WTC11 (cell line): ENCODE measurements around the gene TMEM30A. TPM values are rescaled to one million over a fixed set of nuclear protein-coding genes. Genes with fewer than 3 reads are reported as not detected.
A peak's percentile ranks its signal among the peaks of the same experiment; 100 is the strongest.

Experiments
- ATAC-seq: fragments of 200-7000 bp; cut with Tn5 transposase; 2 replicates; pipeline ENCODE4 v1.10.0; 2021; ENCODE audit warnings: mild to moderate bottlenecking, moderate library complexity
- CTCF ChIA-PET: fragments of 300-600 bp; sonication (Branson Sonifier 250); formaldehyde crosslinking; loops from one replicate; lab custom pipeline; 2021; ENCODE audit warnings: antibody characterized with exemption; lab: Charles Lee
- POLR2A ChIA-PET: fragments of 350-600 bp; sonication (Branson Sonifier 250); formaldehyde crosslinking; loops from one replicate; lab custom pipeline; 2021; ENCODE audit warnings: antibody characterized with exemption; lab: Charles Lee
- DNase-seq: peaks from one replicate; pipeline ENCODE4 v3.0.0; 2021; ENCODE audit warnings: low spot score
- H3K27ac Mint-ChIP-seq: 2 replicates; pipeline ENCODE4 v1.8.0; 2021; ENCODE audit warnings: mixed read lengths
- H3K27me3 Mint-ChIP-seq: 2 replicates; pipeline ENCODE4 v1.8.0; 2021; ENCODE audit warnings: low read depth, mild to moderate bottlenecking, moderate library complexity, mixed read lengths
- H3K36me3 Mint-ChIP-seq: 2 replicates; pipeline ENCODE4 v1.8.0; 2021; ENCODE audit warnings: mixed read lengths
- H3K4me1 Mint-ChIP-seq: 2 replicates; pipeline ENCODE4 v1.8.0; 2022; ENCODE audit warnings: mixed read lengths
- H3K4me3 Mint-ChIP-seq: 2 replicates; pipeline ENCODE4 v1.8.0; 2021; ENCODE audit warnings: mild to moderate bottlenecking, moderate library complexity, mixed read lengths
- H3K9me3 Mint-ChIP-seq: 2 replicates; pipeline ENCODE4 v1.8.0; 2021; ENCODE audit warnings: mixed read lengths
- ERG ChIP-seq: fragments of 250-450 bp; sonication (Bioruptor Pico); IDR thresholded peaks from 2 replicates; pipeline ENCODE4 v1.8.0; 2021; ENCODE audit warnings: mild to moderate bottlenecking
- FOXK1 ChIP-seq: sonication (generic); formaldehyde crosslinking; IDR thresholded peaks from 2 replicates; pipeline ENCODE4 v1.8.0; 2022; ENCODE audit warnings: mild to moderate bottlenecking, moderate library complexity, missing genetic modification reagents
- MAX ChIP-seq: sonication (generic); formaldehyde crosslinking; IDR thresholded peaks from 2 replicates; pipeline ENCODE4 v1.8.0; 2022; ENCODE audit warnings: mild to moderate bottlenecking, missing genetic modification reagents
- NR3C1 ChIP-seq: sonication (generic); formaldehyde crosslinking; conservative IDR thresholded peaks from 2 replicates; pipeline ENCODE4 v1.8.1; 2023; ENCODE audit warnings: low read depth, mild to moderate bottlenecking, missing genetic modification reagents
- RORB ChIP-seq: fragments of 250-450 bp; sonication (Bioruptor Pico); IDR thresholded peaks from 2 replicates; pipeline ENCODE4 v1.9.0; 2021; ENCODE audit warnings: mild to moderate bottlenecking
- TEAD1 ChIP-seq: sonication (generic); formaldehyde crosslinking; IDR thresholded peaks from 2 replicates; pipeline ENCODE4 v1.8.0; 2022; ENCODE audit warnings: mild to moderate bottlenecking, missing genetic modification reagents
- TP53 ChIP-seq: sonication (generic); formaldehyde crosslinking; IDR thresholded peaks from 2 replicates; pipeline ENCODE4 v1.8.1; 2023; ENCODE audit warnings: mild to moderate bottlenecking, missing genetic modification reagents
- ZBTB21 ChIP-seq: sonication (generic); formaldehyde crosslinking; IDR thresholded peaks from 2 replicates; pipeline ENCODE4 v1.8.1; 2023; ENCODE audit warnings: mild to moderate bottlenecking, missing genetic modification reagents, borderline replicate concordance
- ZNF138 ChIP-seq: sonication (generic); formaldehyde crosslinking; conservative IDR thresholded peaks from 2 replicates; pipeline ENCODE4 v1.8.1; 2022; ENCODE audit warnings: mild to moderate bottlenecking, moderate library complexity, missing genetic modification reagents
- ZNF263 ChIP-seq: sonication (generic); formaldehyde crosslinking; IDR thresholded peaks from 2 replicates; pipeline ENCODE4 v1.8.1; 2022; ENCODE audit warnings: low read depth, mild to moderate bottlenecking, moderate library complexity, missing genetic modification reagents
- ZNF671 ChIP-seq: fragments of 250-450 bp; sonication (Bioruptor Pico); IDR thresholded peaks from 2 replicates; pipeline ENCODE4 v1.8.0; 2021; ENCODE audit warnings: mild to moderate bottlenecking
- total RNA-seq: library from RNA; stranded (reverse); gene quantifications from 3 replicates; pipeline ENCODE4 v1.2.3, GENCODE V29; 2021
- TF ChIP-seq, protein P1 (sequence below): sonication (generic); formaldehyde crosslinking; IDR thresholded peaks from 2 replicates; pipeline ENCODE4 v1.8.1; 2022; ENCODE audit warnings: mild to moderate bottlenecking, moderate library complexity, missing genetic modification reagents
- TF ChIP-seq, protein P2 (sequence below): fragments of 250-450 bp; sonication (Bioruptor Pico); IDR thresholded peaks from 2 replicates; pipeline ENCODE4 v1.9.0; 2021; ENCODE audit warnings: mild to moderate bottlenecking, borderline replicate concordance

TMEM30A gene
- total RNA-seq, 1 experiment from 2014 or later: 81.2 TPM

DNA sequence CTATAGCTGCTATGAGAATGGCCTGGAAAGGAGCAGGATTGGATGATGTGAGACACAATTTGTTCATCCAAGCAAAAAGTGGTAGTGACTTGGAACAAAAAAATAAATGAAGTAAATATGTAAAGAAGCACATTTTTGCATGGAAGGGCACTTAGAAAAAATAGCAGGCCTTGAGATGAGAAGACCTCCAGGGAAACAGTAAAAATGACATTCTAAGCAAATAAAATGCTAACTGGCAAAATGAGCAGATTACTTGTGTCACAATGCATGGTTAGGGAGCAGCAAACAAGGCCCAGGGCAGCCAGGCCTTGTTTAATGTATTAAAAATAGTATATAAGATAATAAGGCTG lies 21.2 kb downstream of the TMEM30A start:
- peaks cover 31% of the 10 kb centered on the region for H3K36me3 Mint-ChIP-seq
- H3K4me1 Mint-ChIP-seq: peaks cover 19% of the 10 kb centered on the region
- H3K27ac Mint-ChIP-seq: 0 out of 2 replicates have a peak overlapping the region, but pooled peaks have one; percentile 21
- ChIA-PET CTCF (no interaction called here), POLR2A (no interaction called here)
- H3K4me3 Mint-ChIP-seq: no peak overlapping the region
- H3K9me3 Mint-ChIP-seq: no peaks in the 10 kb centered on the region
- TF ChIP-seq TEAD1 (CRISPR knock-in tag): no peak
- TF ChIP-seq, all 79 proteins: peak for 0
- no peak for ATAC-seq
- DNase-seq: no peak
- no peaks in the 10 kb centered on the region for H3K27me3 Mint-ChIP-seq

GRCh38 chr6:75262716-75263400 lies 21.7 kb downstream of the TMEM30A start:
- H3K9me3 Mint-ChIP-seq: no peaks in the 10 kb centered on the region
- H3K36me3 Mint-ChIP-seq: peaks cover 32% of the 10 kb centered on the region
- CTCF ChIA-PET: no interaction called here
- H3K4me1 Mint-ChIP-seq: peaks cover 14% of the 10 kb centered on the region
- no peaks in the 10 kb centered on the region for H3K27me3 Mint-ChIP-seq
- DNase-seq: no peak
- no peak overlapping the region for H3K4me3 Mint-ChIP-seq
- ATAC-seq: no peak
- no peak for TF ChIP-seq ZNF671 (CRISPR knock-in tag)
- TF ChIP-seq ERG (CRISPR knock-in tag): no peak
- TF ChIP-seq RORB: no peak
- TF ChIP-seq, protein P1, sequence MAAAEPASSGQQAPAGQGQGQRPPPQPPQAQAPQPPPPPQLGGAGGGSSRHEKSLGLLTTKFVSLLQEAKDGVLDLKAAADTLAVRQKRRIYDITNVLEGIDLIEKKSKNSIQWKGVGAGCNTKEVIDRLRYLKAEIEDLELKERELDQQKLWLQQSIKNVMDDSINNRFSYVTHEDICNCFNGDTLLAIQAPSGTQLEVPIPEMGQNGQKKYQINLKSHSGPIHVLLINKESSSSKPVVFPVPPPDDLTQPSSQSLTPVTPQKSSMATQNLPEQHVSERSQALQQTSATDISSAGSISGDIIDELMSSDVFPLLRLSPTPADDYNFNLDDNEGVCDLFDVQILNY (CRISPR knock-in tag): no peak
- POLR2A ChIA-PET: no interaction called here
- H3K27ac Mint-ChIP-seq: peak overlapping the region; percentile 21

GRCh38 chr6:75261299-75261698 lies 23.3 kb downstream of the TMEM30A start:
- DNase-seq: no peak
- POLR2A ChIA-PET: no interaction called here

More at GRCh38 chr6:75261299-75261698, 23.3 kb downstream of the TMEM30A start:
- Mint-ChIP-seq H3K4me3 (no peak overlapping the region), H3K27ac (no peak overlapping the region), H3K4me1 (peaks cover 7% of the 10 kb centered on the region), H3K27me3 (no peaks in the 10 kb centered on the region), H3K9me3 (no peaks in the 10 kb centered on the region), H3K36me3 (peaks cover 34% of the 10 kb centered on the region)
- ATAC-seq: no peak
- no peak for TF ChIP-seq ZBTB21 (CRISPR knock-in tag)
- TF ChIP-seq TP53 (CRISPR knock-in tag): no peak
- no peak for TF ChIP-seq ZNF138 (CRISPR knock-in tag)
- TF ChIP-seq FOXK1 (CRISPR knock-in tag): no peak
- TF ChIP-seq, protein P2, sequence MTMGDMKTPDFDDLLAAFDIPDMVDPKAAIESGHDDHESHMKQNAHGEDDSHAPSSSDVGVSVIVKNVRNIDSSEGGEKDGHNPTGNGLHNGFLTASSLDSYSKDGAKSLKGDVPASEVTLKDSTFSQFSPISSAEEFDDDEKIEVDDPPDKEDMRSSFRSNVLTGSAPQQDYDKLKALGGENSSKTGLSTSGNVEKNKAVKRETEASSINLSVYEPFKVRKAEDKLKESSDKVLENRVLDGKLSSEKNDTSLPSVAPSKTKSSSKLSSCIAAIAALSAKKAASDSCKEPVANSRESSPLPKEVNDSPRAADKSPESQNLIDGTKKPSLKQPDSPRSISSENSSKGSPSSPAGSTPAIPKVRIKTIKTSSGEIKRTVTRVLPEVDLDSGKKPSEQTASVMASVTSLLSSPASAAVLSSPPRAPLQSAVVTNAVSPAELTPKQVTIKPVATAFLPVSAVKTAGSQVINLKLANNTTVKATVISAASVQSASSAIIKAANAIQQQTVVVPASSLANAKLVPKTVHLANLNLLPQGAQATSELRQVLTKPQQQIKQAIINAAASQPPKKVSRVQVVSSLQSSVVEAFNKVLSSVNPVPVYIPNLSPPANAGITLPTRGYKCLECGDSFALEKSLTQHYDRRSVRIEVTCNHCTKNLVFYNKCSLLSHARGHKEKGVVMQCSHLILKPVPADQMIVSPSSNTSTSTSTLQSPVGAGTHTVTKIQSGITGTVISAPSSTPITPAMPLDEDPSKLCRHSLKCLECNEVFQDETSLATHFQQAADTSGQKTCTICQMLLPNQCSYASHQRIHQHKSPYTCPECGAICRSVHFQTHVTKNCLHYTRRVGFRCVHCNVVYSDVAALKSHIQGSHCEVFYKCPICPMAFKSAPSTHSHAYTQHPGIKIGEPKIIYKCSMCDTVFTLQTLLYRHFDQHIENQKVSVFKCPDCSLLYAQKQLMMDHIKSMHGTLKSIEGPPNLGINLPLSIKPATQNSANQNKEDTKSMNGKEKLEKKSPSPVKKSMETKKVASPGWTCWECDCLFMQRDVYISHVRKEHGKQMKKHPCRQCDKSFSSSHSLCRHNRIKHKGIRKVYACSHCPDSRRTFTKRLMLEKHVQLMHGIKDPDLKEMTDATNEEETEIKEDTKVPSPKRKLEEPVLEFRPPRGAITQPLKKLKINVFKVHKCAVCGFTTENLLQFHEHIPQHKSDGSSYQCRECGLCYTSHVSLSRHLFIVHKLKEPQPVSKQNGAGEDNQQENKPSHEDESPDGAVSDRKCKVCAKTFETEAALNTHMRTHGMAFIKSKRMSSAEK: no peak
- TF ChIP-seq MAX (CRISPR knock-in tag): no peak
- no peak for TF ChIP-seq ZNF263 (CRISPR knock-in tag)
- TF ChIP-seq NR3C1 (CRISPR knock-in tag): no peak
- CTCF ChIA-PET: no interaction called here
